ENCODE results near the gene MAGI1. TPM values are rescaled to one million over a fixed set of nuclear protein-coding genes. Genes with fewer than 3 reads are reported as not detected.

Gene MAGI1
- polyA plus RNA-seq, 1 of the 3 experiments (the other 2 are of a cell fraction): 10.3 TPM

GRCh38 chr3:65448120-65448519 lies 590.6 kb downstream of the MAGI1 start:
- H4K20me1 ChIP-seq (ENCODE audit: insufficient read depth): no peaks in the 10 kb centered on the region
- H3K9me2 ChIP-seq: no peaks in the 10 kb centered on the region
- 90% methylated on average over 3 of the region's 3 CpGs for WGBS (ENCODE audit: low lambda C conversion rate)
- no peaks in the 10 kb centered on the region for H3K9me3 ChIP-seq
- H3K4me2 ChIP-seq: no peak overlapping the region
- no peaks in the 10 kb centered on the region for H3K79me2 ChIP-seq (ENCODE audit: insufficient read depth)
- no peaks in the 10 kb centered on the region for H3K27me3 ChIP-seq (ENCODE audit: insufficient read depth)
- H3K4me1 ChIP-seq (ENCODE audit: control insufficient read depth in 1 of 2, insufficient read depth in 2 of 2, low read depth in 1 of 2, low read length in 1 of 2): no peaks in the 10 kb centered on the region
- no peak overlapping the region for H3K4me3 ChIP-seq (ENCODE audit: low read depth in 2 of 2, low read length in 1 of 2)
- no peak for TF ChIP-seq MAX (IDR thresholded peaks at IDR 0.05; ENCODE audit: low read depth)
- no peak for TF ChIP-seq TAF1 (IDR thresholded peaks at IDR 0.05; ENCODE audit: borderline replicate concordance, low read depth, low read length)
- no peak for TF ChIP-seq SIN3A (IDR thresholded peaks at IDR 0.05; ENCODE audit: borderline replicate concordance, low read depth, low read length)
- no peak for TF ChIP-seq CHD2 (IDR thresholded peaks at IDR 0.05; ENCODE audit: low read length, partially characterized antibody)
- no peak for TF ChIP-seq MXI1 (IDR thresholded peaks at IDR 0.05; ENCODE audit: low read depth, low read length)
- TF ChIP-seq TCF12 (IDR thresholded peaks at IDR 0.05): no peak
- no peak for TF ChIP-seq PBX3 (IDR thresholded peaks at IDR 0.05)
- TF ChIP-seq GATA2 (CRISPR knock-in tag; IDR thresholded peaks at IDR 0.05): no peak
- TF ChIP-seq EZH2phosphoT487 (IDR thresholded peaks at IDR 0.05; ENCODE audit: borderline replicate concordance, low read depth): no peak
- no peak for TF ChIP-seq FOXM1 (IDR thresholded peaks at IDR 0.05; ENCODE audit: low read depth)
- TF ChIP-seq USF1 (IDR thresholded peaks at IDR 0.05; ENCODE audit: borderline replicate concordance, low read depth): no peak
- no peaks in the 10 kb centered on the region for H3F3A ChIP-seq (replicated peaks; ENCODE audit: insufficient read depth)
- POLR2A ChIA-PET: no interaction called here
- CTCF ChIA-PET: interaction anchor here (1.0 to 1.5 kb wide), 4 partner anchors 8 to 1047 kb away, joined by 3 to 8 read pairs (median 3); no protein-coding TSS in a partner anchor
- H2AFZ ChIP-seq (ENCODE audit: low read depth): no peak overlapping the region
- DNase-seq: no peak
- H3K27ac ChIP-seq (ENCODE audit: low read depth in 2 of 2, low read length in 1 of 2): no peak overlapping the region
- H3K9ac ChIP-seq: no peak overlapping the region
- peaks cover 4 to 7% of the 10 kb centered on the region in 2 experiments for H3K36me3 ChIP-seq (replicated peaks in 1 of 2; ENCODE audit: control insufficient read depth in 1 of 2, insufficient read depth in 2 of 2, low read length in 1 of 2)

- H3F3A ChIP-seq (replicated peaks; ENCODE audit: insufficient read depth): no peaks in the 10 kb centered on the region
- H3K9ac ChIP-seq: no peak overlapping the region
- 88% methylated on average over 4 of the region's 4 CpGs for WGBS (ENCODE audit: low lambda C conversion rate)
- H3K36me3 ChIP-seq (replicated peaks in 1 of 2; ENCODE audit: control insufficient read depth in 1 of 2, insufficient read depth in 2 of 2, low read length in 1 of 2): peaks cover 9 to 13% of the 10 kb centered on the region in 2 experiments
- H4K20me1 ChIP-seq (ENCODE audit: insufficient read depth): no peaks in the 10 kb centered on the region
- no peaks in the 10 kb centered on the region for H3K9me2 ChIP-seq
- POLR2A ChIA-PET: no interaction called here
- no peak overlapping the region for H3K4me2 ChIP-seq
- no peaks in the 10 kb centered on the region for H3K9me3 ChIP-seq
- CTCF ChIA-PET: interaction anchor here (0.8 to 1.3 kb wide), 2 partner anchors 8 to 227 kb away, joined by 3 to 4 read pairs; no protein-coding TSS in a partner anchor
- H3K4me3 ChIP-seq (ENCODE audit: low read depth in 2 of 2, low read length in 1 of 2): no peak overlapping the region
- no peaks in the 10 kb centered on the region for H3K27me3 ChIP-seq (ENCODE audit: insufficient read depth)
- H3K27ac ChIP-seq (ENCODE audit: low read depth in 2 of 2, low read length in 1 of 2): no peak overlapping the region
- no peak for DNase-seq
- no peaks in the 10 kb centered on the region for H3K4me1 ChIP-seq (ENCODE audit: control insufficient read depth in 1 of 2, insufficient read depth in 2 of 2, low read depth in 1 of 2, low read length in 1 of 2)
- no peak overlapping the region for H2AFZ ChIP-seq (ENCODE audit: low read depth)
- H3K79me2 ChIP-seq (ENCODE audit: insufficient read depth): no peaks in the 10 kb centered on the region
- TF ChIP-seq, protein P1, sequence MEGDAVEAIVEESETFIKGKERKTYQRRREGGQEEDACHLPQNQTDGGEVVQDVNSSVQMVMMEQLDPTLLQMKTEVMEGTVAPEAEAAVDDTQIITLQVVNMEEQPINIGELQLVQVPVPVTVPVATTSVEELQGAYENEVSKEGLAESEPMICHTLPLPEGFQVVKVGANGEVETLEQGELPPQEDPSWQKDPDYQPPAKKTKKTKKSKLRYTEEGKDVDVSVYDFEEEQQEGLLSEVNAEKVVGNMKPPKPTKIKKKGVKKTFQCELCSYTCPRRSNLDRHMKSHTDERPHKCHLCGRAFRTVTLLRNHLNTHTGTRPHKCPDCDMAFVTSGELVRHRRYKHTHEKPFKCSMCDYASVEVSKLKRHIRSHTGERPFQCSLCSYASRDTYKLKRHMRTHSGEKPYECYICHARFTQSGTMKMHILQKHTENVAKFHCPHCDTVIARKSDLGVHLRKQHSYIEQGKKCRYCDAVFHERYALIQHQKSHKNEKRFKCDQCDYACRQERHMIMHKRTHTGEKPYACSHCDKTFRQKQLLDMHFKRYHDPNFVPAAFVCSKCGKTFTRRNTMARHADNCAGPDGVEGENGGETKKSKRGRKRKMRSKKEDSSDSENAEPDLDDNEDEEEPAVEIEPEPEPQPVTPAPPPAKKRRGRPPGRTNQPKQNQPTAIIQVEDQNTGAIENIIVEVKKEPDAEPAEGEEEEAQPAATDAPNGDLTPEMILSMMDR (IDR thresholded peaks at IDR 0.05): no peak
- TF ChIP-seq RFX5 (IDR thresholded peaks at IDR 0.05; ENCODE audit: low read length): no peak
- no peak for TF ChIP-seq TEAD4 (IDR thresholded peaks at IDR 0.05; ENCODE audit: borderline replicate concordance, insufficient read depth)
- no peak for TF ChIP-seq MXI1 (IDR thresholded peaks at IDR 0.05; ENCODE audit: low read depth, low read length)
- TF ChIP-seq EP300 (IDR thresholded peaks at IDR 0.05; ENCODE audit: borderline replicate concordance in 1 of 2, low read depth in 1 of 2, low read length in 1 of 2): no peak
- no peak for TF ChIP-seq NFIC (IDR thresholded peaks at IDR 0.05; ENCODE audit: borderline replicate concordance)
- TF ChIP-seq TAF1 (IDR thresholded peaks at IDR 0.05; ENCODE audit: borderline replicate concordance, low read depth, low read length): no peak
- no peak for TF ChIP-seq FOXJ3 (CRISPR knock-in tag; IDR thresholded peaks at IDR 0.05)
- TF ChIP-seq GATA2 (CRISPR knock-in tag; IDR thresholded peaks at IDR 0.05): no peak
- no peak for TF ChIP-seq EZH2phosphoT487 (IDR thresholded peaks at IDR 0.05; ENCODE audit: borderline replicate concordance, low read depth)
- no peak for TF ChIP-seq REST (IDR thresholded peaks at IDR 0.05; ENCODE audit: low read depth, low read length)
- no peak for TF ChIP-seq POLR2AphosphoS5 (IDR thresholded peaks at IDR 0.05; ENCODE audit: low read depth, low read length)
- no peak for TF ChIP-seq RAD21 (IDR thresholded peaks at IDR 0.05; ENCODE audit: low read length)
Measured at GRCh38 chr3:65445573-65446169, 593.0 kb downstream of the MAGI1 start.

All from SK-N-SH (cell line).